Endothelial cell of umbilical vein (primary cell): ENCODE measurements around the gene ESYT3. TPM values are rescaled to one million over a fixed set of nuclear protein-coding genes. Genes with fewer than 3 reads are reported as not detected.

Experiments used
- BruUV-seq: library from RNA; stranded (reverse); fragments of 400-500 nt; replicated peaks from 2 replicates; lab custom pipeline; 2021; lab: Mats Ljungman, UMichigan
- CTCF ChIA-PET: fragments of 300-600, 350-600 bp; sonication (Branson Sonifier 250); formaldehyde crosslinking; loops from one replicate; lab custom pipeline; 2021; ENCODE audit warnings: antibody characterized with exemption, inconsistent platforms; lab: Charles Lee
- POLR2A ChIA-PET: fragments of 300-600, 350-600 bp; sonication (Branson Sonifier 250); formaldehyde crosslinking; loops from one replicate; lab custom pipeline; 2021; ENCODE audit warnings: antibody characterized with exemption, inconsistent platforms; lab: Charles Lee
- DNase-seq: peaks from one replicate; pipeline ENCODE4 v3.0.0-alpha.2; 2011; ENCODE audit warnings: low read depth, low spot score
- FAIRE-seq: peaks from 2 replicates; lab custom pipeline; 2011; peaks lifted over from hg19 to GRCh38; lab: Jason Lieb, UNC
- H2AFZ ChIP-seq: 2 replicates; pipeline ENCODE4 v1.6.0; 2012; ENCODE audit warnings: low read depth, low read length, control low read depth, inconsistent platforms
- H3K27ac ChIP-seq: 2 replicates; pipeline ENCODE4 v1.5.1; 2011; ENCODE audit warnings: low read depth, mild to moderate bottlenecking, control low read depth, low read length, moderate library complexity; ENCODE audit not compliant: insufficient read depth
- H3K27me3 ChIP-seq, 2 experiments: 2 replicates each; pipeline versions ENCODE4 v1.6.0 to v1.6.1; 2011; ENCODE audit warnings: low read length in 2 of 2, mixed read lengths in 1 of 2; ENCODE audit not compliant: control insufficient read depth in 2 of 2, insufficient read depth in 2 of 2
- H3K36me3 ChIP-seq, 2 experiments: 2 replicates in 1 of 2; 3 replicates in 1 of 2; pipeline ENCODE4 v1.5.1; 2011; ENCODE audit warnings: low read length in 2 of 2, mild to moderate bottlenecking in 1 of 2, moderate library complexity in 1 of 2; ENCODE audit not compliant: control insufficient read depth in 2 of 2, insufficient read depth in 2 of 2; ENCODE audit errors: extremely low read depth in 1 of 2
- H3K4me1 ChIP-seq: 3 replicates; pipeline ENCODE4 v1.5.1; 2011; ENCODE audit warnings: mild to moderate bottlenecking, low read length; ENCODE audit not compliant: control insufficient read depth, insufficient read depth; ENCODE audit errors: extremely low read depth
- H3K4me2 ChIP-seq: 2 replicates; pipeline ENCODE4 v1.6.1; 2011; ENCODE audit warnings: low read length, control low read depth, mixed read lengths; ENCODE audit not compliant: insufficient read depth
- H3K4me3 ChIP-seq, 3 experiments: fragments of 200-600 bp in 1 of 3; sonication (generic), shearing (Covaris generic) in 1 of 3; replicated peaks in 1 of 3; 2 replicates each; pipeline ENCODE4 v1.5.1; 2011 to 2016; ENCODE audit warnings: control low read depth in 3 of 3, low read length in 3 of 3, mild to moderate bottlenecking in 2 of 3, inconsistent platforms in 1 of 3, low read depth in 1 of 3, moderate library complexity in 1 of 3; ENCODE audit not compliant: insufficient read depth in 1 of 3
- H3K79me2 ChIP-seq: 2 replicates; pipeline ENCODE4 v1.6.0; 2012; ENCODE audit warnings: low read length, inconsistent platforms; ENCODE audit not compliant: control insufficient read depth, insufficient read depth
- H3K9ac ChIP-seq: replicated peaks from 2 replicates; pipeline ENCODE3; 2011; ENCODE audit warnings: low read length, control low read depth; ENCODE audit not compliant: insufficient read depth; ENCODE audit errors: extremely low read depth
- H3K9me1 ChIP-seq: replicated peaks from 3 replicates; pipeline ENCODE4 v1.6.0; 2011; ENCODE audit warnings: mild to moderate bottlenecking, low read length; ENCODE audit not compliant: control insufficient read depth, insufficient read depth; ENCODE audit errors: extremely low read depth
- H3K9me3 ChIP-seq: replicated peaks from 2 replicates; pipeline ENCODE4 v1.5.1; 2012; ENCODE audit warnings: low read length, inconsistent platforms; ENCODE audit not compliant: control insufficient read depth, insufficient read depth
- H4K20me1 ChIP-seq: replicated peaks from 2 replicates; pipeline ENCODE3; 2011; ENCODE audit warnings: mild to moderate bottlenecking, low read length; ENCODE audit not compliant: control insufficient read depth, insufficient read depth; ENCODE audit errors: extremely low read depth
- CTCF ChIP-seq, 2 donors: IDR thresholded peaks; 1 replicate in 1 of 2; 2 replicates in 1 of 2; pipeline ENCODE4 v1.5.1; 2011; ENCODE audit warnings: low read length in 2 of 2, mild to moderate bottlenecking in 2 of 2, moderate library complexity in 2 of 2, control low read depth in 1 of 2, inconsistent platforms in 1 of 2, low read depth in 1 of 2; ENCODE audit not compliant: insufficient read depth in 1 of 2; ENCODE audit errors: extremely low read depth in 1 of 2
- EZH2 ChIP-seq: IDR thresholded peaks from 2 replicates; pipeline ENCODE4 v1.6.1; 2012; ENCODE audit warnings: borderline replicate concordance, low read depth, mild to moderate bottlenecking, moderate library complexity, low read length, inconsistent platforms; ENCODE audit not compliant: severe bottlenecking
- FOS ChIP-seq: IDR thresholded peaks from 2 replicates; pipeline ENCODE4 v1.6.1; 2011; ENCODE audit warnings: mild to moderate bottlenecking, low read length, moderate library complexity, borderline replicate concordance; ENCODE audit not compliant: insufficient read depth
- GATA2 ChIP-seq: IDR thresholded peaks from 2 replicates; pipeline ENCODE4 v1.7.0; 2011; ENCODE audit warnings: low read depth, mild to moderate bottlenecking, moderate library complexity, mixed read lengths, low read length; ENCODE audit not compliant: insufficient read length, insufficient read depth
- JUN ChIP-seq: IDR thresholded peaks from 2 replicates; pipeline ENCODE4 v1.6.1; 2011; ENCODE audit warnings: borderline replicate concordance, low read depth; ENCODE audit not compliant: insufficient read length, insufficient read depth
- MAX ChIP-seq: IDR thresholded peaks from 2 replicates; pipeline ENCODE4 v1.6.1; 2011; ENCODE audit not compliant: insufficient read depth, insufficient read length
- MYC ChIP-seq: IDR thresholded peaks from one replicate; pipeline ENCODE4 v1.6.1; 2011; ENCODE audit warnings: mild to moderate bottlenecking, low read depth, low read length
- POLR2A ChIP-seq: IDR thresholded peaks from 2 replicates; pipeline ENCODE4 v1.6.1; 2012; ENCODE audit warnings: low read depth, mild to moderate bottlenecking, control low read depth, low read length
- POLR2AphosphoS5 ChIP-seq: IDR thresholded peaks from 2 replicates; pipeline ENCODE4 v1.6.1; 2012; ENCODE audit warnings: low read depth, mild to moderate bottlenecking, control low read depth, low read length, moderate library complexity; ENCODE audit not compliant: insufficient read depth
- dilution Hi-C: fragments of 300-500 bp; cut with MboI; formaldehyde crosslinking; loops from one replicate; pipeline ENCODE4 v1.15.0; 2019; ENCODE audit warnings: low sequenced_read_pairs; ENCODE audit not compliant: extremely low pct_ligation_motif_present
- intact Hi-C: fragments of 100-400 bp; cut with micrococcal nuclease; formaldehyde crosslinking; loops from one replicate; pipeline ENCODE4 v1.10.0; 2022
- polyA plus RNA-seq, 4 experiments: library from polyadenylated mRNA; depleted of rRNA in 3 of 4; stranded (reverse) in 3 of 4; unstranded in 1 of 4; fragments of >200 nt; gene quantifications; 2 replicates each; pipeline versions ENCODE4 v1.2.1 to v1.2.3, GENCODE V29; 2011 to 2012; ENCODE audit warnings: missing spikeins in 1 of 4
- total RNA-seq: library from RNA; stranded (reverse); gene quantifications from 2 replicates; pipeline ENCODE4 v1.2.3, GENCODE V29; 2021

The ESYT3 gene
- total and polyA plus RNA-seq, 2 donors (not counting 3 experiments of a cell fraction or from before 2014, with no cell fraction given) = not detected

- BruUV-seq = no TSS peak
- Histone ChIP-seq H3K4me1 (peaks cover 3% of the 10 kb centered on the region), H3K9me1 (no peaks in the 10 kb centered on the region), H3K4me3 (no peak overlapping the region), H3K4me2 (no peak overlapping the region), H3K27me3 (no peaks in the 10 kb centered on the region), H4K20me1 (no peaks in the 10 kb centered on the region), H3K9me3 (no peaks in the 10 kb centered on the region), H3K79me2 (no peaks in the 10 kb centered on the region), H3K27ac (no peak overlapping the region), H2AFZ (no peak overlapping the region), H3K9ac (no peak overlapping the region), H3K36me3 (no peaks in the 10 kb centered on the region)
- FAIRE-seq = no peak
- intact Hi-C loops = no loop called here
- DNase-seq = no peak
- ChIA-PET POLR2A (no interaction called here), CTCF (interaction anchor here (1.4 kb wide), 1 partner anchor 14 kb away, joined by 4 read pairs; no protein-coding TSS in a partner anchor)
- dilution Hi-C loops = no loop called here
- TF ChIP-seq MYC = no peak
- no peak for TF ChIP-seq GATA2
- no peak for TF ChIP-seq JUN
- no peak for TF ChIP-seq FOS
- no peak for TF ChIP-seq POLR2AphosphoS5
- TF ChIP-seq POLR2A = no peak
- TF ChIP-seq CTCF (IDR thresholded peaks at IDR 0.05; ENCODE audit: extremely low read depth in 1 of 2, insufficient read depth in 1 of 2, low read depth in 1 of 2, low read length in 2 of 2) = no peak
- no peak for TF ChIP-seq EZH2
- TF ChIP-seq MAX = no peak
Measured at GRCh38 chr3:138492980-138493675, 58.7 kb downstream of the ESYT3 start.
